Gastroesophageal sphincter (tissue), 4 donors: Measurements from ENCODE around the gene UBL4A. TPM values are rescaled to one million over a fixed set of nuclear protein-coding genes. Genes with fewer than 3 reads are reported as not detected.

ENCODE experiments used
- ATAC-seq: fragments of 150-250 bp; one replicate; pipeline ENCODE4 v1.9.1; 2016; ENCODE audit warnings: mild to moderate bottlenecking, moderate library complexity
- H3K27ac ChIP-seq, 4 donors: fragments of 200-600 bp; sonication (generic) in 3 of 4; 1 replicate in 3 of 4; 2 replicates in 1 of 4; pipeline ENCODE4 v1.5.1; 2016 to 2019
- H3K27me3 ChIP-seq: fragments of 200-600 bp; sonication (generic); one replicate; pipeline ENCODE4 v1.5.1; 2019
- H3K36me3 ChIP-seq, 2 donors: fragments of 200-600 bp; sonication (generic); one replicate each; pipeline ENCODE4 v1.5.1; 2019; ENCODE audit warnings: control low read depth in 1 of 2
- H3K4me1 ChIP-seq, 3 donors: fragments of 200-600 bp; sonication (generic); 1 replicate in 2 of 3; 2 replicates in 1 of 3; pipeline ENCODE4 v1.5.1; 2016 to 2019; ENCODE audit warnings: control low read depth in 2 of 3
- H3K4me3 ChIP-seq, 2 donors: fragments of 200-600 bp; sonication (generic); one replicate each; pipeline ENCODE4 v1.5.1; 2019; ENCODE audit warnings: mild to moderate bottlenecking in 1 of 2, moderate library complexity in 1 of 2
- H3K9me3 ChIP-seq, 3 donors: fragments of 200-600 bp; sonication (generic); one replicate each; pipeline ENCODE4 v1.5.1; 2017 to 2019; ENCODE audit warnings: control low read depth in 2 of 3
- CTCF ChIP-seq, 4 experiments: fragments of 200-600 bp in 2 of 4; fragments of 450-650 bp in 2 of 4; sonication (generic) in 1 of 4; IDR thresholded peaks; one replicate each; pipeline ENCODE4 v1.5.1; 2017 to 2019; ENCODE audit warnings: antibody characterized with exemption in 4 of 4, mild to moderate bottlenecking in 2 of 4, moderate library complexity in 2 of 4
- EP300 ChIP-seq: sonication (generic); formaldehyde crosslinking; IDR thresholded peaks from one replicate; pipeline ENCODE4 v1.6.1; 2017; ENCODE audit warnings: antibody characterized with exemption, mild to moderate bottlenecking
- POLR2A ChIP-seq, 2 donors: fragments of 450-650 bp; IDR thresholded peaks; one replicate each; pipeline ENCODE4 v1.6.1; 2017; ENCODE audit warnings: antibody characterized with exemption in 2 of 2, mild to moderate bottlenecking in 2 of 2, moderate library complexity in 1 of 2
- POLR2AphosphoS5 ChIP-seq: sonication (generic); formaldehyde crosslinking; IDR thresholded peaks from one replicate; pipeline ENCODE4 v1.6.1; 2017; ENCODE audit warnings: antibody characterized with exemption
- WGBS, 2 donors: methylation state at CpG; one replicate each; pipeline ENCODE4 v1.1.5; 2018; ENCODE audit warnings: low coverage in 1 of 2; 5-methylcytosine and 5-hydroxymethylcytosine counted together
- total RNA-seq, 4 donors: library from RNA; depleted of rRNA; stranded (reverse); fragments of >200 nt; gene quantifications; one replicate each; pipeline ENCODE4 v1.1.0, GENCODE V29; 2016

Gene UBL4A
- total RNA-seq, 4 donors from 2014 or later, result 35.9 to 80.2 (median 47.0) TPM

DNA sequence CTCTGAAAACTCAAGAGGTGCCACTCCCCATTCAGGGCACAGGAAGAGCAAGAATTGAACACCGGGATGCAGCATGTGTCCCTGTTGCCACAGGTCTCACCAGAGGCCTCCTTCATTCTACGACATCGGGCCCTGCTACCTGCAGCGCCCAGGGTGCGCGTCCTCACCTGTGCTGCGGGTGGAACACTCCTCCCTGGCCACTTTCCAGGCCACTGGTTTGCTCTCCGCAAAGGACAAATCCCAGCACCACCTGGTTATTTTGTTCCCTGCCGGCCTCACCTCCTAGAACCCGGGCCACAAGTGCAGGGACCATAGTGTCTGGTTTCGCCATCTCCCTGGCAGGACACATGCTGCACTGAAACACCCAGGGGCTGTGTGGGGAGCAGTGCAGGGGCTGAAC, 43.9 kb upstream of the UBL4A start:
- no peak for TF ChIP-seq CTCF (IDR thresholded peaks at IDR 0.05)
- TF ChIP-seq POLR2A (IDR thresholded peaks at IDR 0.05), result no peak
- no peak for TF ChIP-seq EP300
- no peak for TF ChIP-seq POLR2AphosphoS5
- no peak overlapping the region for H3K4me3 ChIP-seq
- H3K9me3 ChIP-seq, result no peaks in the 10 kb centered on the region
- no peak overlapping the region for H3K27ac ChIP-seq
- peaks cover 0 to 19% (median 0%) of the 10 kb centered on the region in 3 donors for H3K4me1 ChIP-seq
- no peak for ATAC-seq
- 60 to 80% methylated on average over 1 of the region's 11 CpGs for WGBS, 2 donors
- H3K27me3 ChIP-seq, result no peaks in the 10 kb centered on the region
- H3K36me3 ChIP-seq, result peaks cover 0 to 39% of the 10 kb centered on the region in 2 donors

- TF ChIP-seq CTCF (IDR thresholded peaks at IDR 0.05), result no peak
- TF ChIP-seq POLR2AphosphoS5, result no peak
- TF ChIP-seq POLR2A (IDR thresholded peaks at IDR 0.05), result no peak
- no peak for TF ChIP-seq EP300
- Histone ChIP-seq H3K4me1 (peaks cover 0 to 14% (median 0%) of the 10 kb centered on the region in 3 donors), H3K27ac (no peak overlapping the region), H3K36me3 (peaks cover 0 to 32% of the 10 kb centered on the region in 2 donors), H3K9me3 (no peaks in the 10 kb centered on the region), H3K4me3 (no peak overlapping the region), H3K27me3 (no peaks in the 10 kb centered on the region)
- ATAC-seq, result no peak
- 40 to 43% methylated on average over 1 of the region's 6 CpGs for WGBS, 2 donors
These were observed 42.8 kb upstream of the UBL4A start for GRCh38 chrX:154529206-154529612.

GRCh38 chrX:154526901-154527675, 40.7 kb upstream of the UBL4A start:
- H3K4me3 ChIP-seq, result peak overlapping the region in 1 of 2 donors; percentile 44
- TF ChIP-seq CTCF (IDR thresholded peaks at IDR 0.05) (peak in 3 of 4 experiments; percentile 48 to 64 (median 49)), EP300 (no peak), POLR2A (IDR thresholded peaks at IDR 0.05) (no peak), POLR2AphosphoS5 (peak; percentile 16)
- H3K9me3 ChIP-seq, result no peaks in the 10 kb centered on the region
- peaks cover 0 to 12% (median 0%) of the 10 kb centered on the region in 3 donors for H3K4me1 ChIP-seq
- peaks cover 0 to 11% of the 10 kb centered on the region in 2 donors for H3K36me3 ChIP-seq
- H3K27ac ChIP-seq, result peak overlapping the region; percentile 64 to 83 (median 78)
- WGBS, 2 donors, result 33% methylated on average over 5 of the region's 15 CpGs; no CpG with 5 or more reads in 1 of the 2 donors
- peak; percentile 89 for ATAC-seq
- no peaks in the 10 kb centered on the region for H3K27me3 ChIP-seq

GRCh38 chrX:154525606-154526490, 39.4 kb upstream of the UBL4A start:
- ATAC-seq, result no peak
- H3K4me1 ChIP-seq, result peaks cover 0 to 12% (median 0%) of the 10 kb centered on the region in 3 donors
- 86 to 87% methylated on average over 4 to 6 of the region's 14 CpGs for WGBS, 2 donors
- no peak overlapping the region for H3K4me3 ChIP-seq
- H3K27me3 ChIP-seq, result no peaks in the 10 kb centered on the region
- TF ChIP-seq POLR2AphosphoS5 (no peak), EP300 (no peak), CTCF (IDR thresholded peaks at IDR 0.05) (no peak), POLR2A (IDR thresholded peaks at IDR 0.05) (no peak)
- no peaks in the 10 kb centered on the region for H3K36me3 ChIP-seq
- no peaks in the 10 kb centered on the region for H3K9me3 ChIP-seq
- peak overlapping the region in 2 of 4 donors; percentile 77 to 83 for H3K27ac ChIP-seq
